ENCODE results near the gene SLC6A20. TPM values are rescaled to one million over a fixed set of nuclear protein-coding genes. Genes with fewer than 3 reads are reported as not detected.

Gene SLC6A20
- total RNA-seq, 1 donor from 2014 or later = 4.2 TPM

- no peak overlapping the region for H3K27ac ChIP-seq
- peaks cover 6% of the 10 kb centered on the region for H3K9me3 ChIP-seq
- no peak for TF ChIP-seq CTCF (IDR thresholded peaks at IDR 0.05)
- DNase-seq = no peak
- intact Hi-C loops (cut with DNase I) = no loop called here
- no peaks in the 10 kb centered on the region for H3K36me3 ChIP-seq
- peaks cover 46% of the 10 kb centered on the region for H3K27me3 ChIP-seq (ENCODE audit: low read depth)
- no peak overlapping the region for H3K4me3 ChIP-seq
- ATAC-seq = no peak
- H3K4me1 ChIP-seq = peaks cover 16% of the 10 kb centered on the region
Measured at GRCh38 chr3:45794177-45794560, 2.2 kb downstream of the SLC6A20 start.

GRCh38 chr3:45793482-45794176, 2.7 kb downstream of the SLC6A20 start:
- Histone ChIP-seq H3K4me3 (no peak overlapping the region), H3K27ac (no peak overlapping the region), H3K9me3 (peaks cover 11% of the 10 kb centered on the region), H3K4me1 (peaks cover 16% of the 10 kb centered on the region), H3K36me3 (no peaks in the 10 kb centered on the region), H3K27me3 (ENCODE audit: low read depth) (peaks cover 41% of the 10 kb centered on the region)
- DNase-seq (no peak), ATAC-seq (peak; percentile 23 to 57)
- TF ChIP-seq CTCF (IDR thresholded peaks at IDR 0.05) = no peak
- intact Hi-C loops (cut with DNase I) = no loop called here

GRCh38 chr3:45792516-45793172, 3.7 kb downstream of the SLC6A20 start:
- peaks cover 39% of the 10 kb centered on the region for H3K27me3 ChIP-seq (ENCODE audit: low read depth)
- H3K4me3 ChIP-seq = no peak overlapping the region
- peaks cover 16% of the 10 kb centered on the region for H3K4me1 ChIP-seq
- no peak for ATAC-seq
- H3K36me3 ChIP-seq = no peaks in the 10 kb centered on the region
- no peak for DNase-seq
- no peak overlapping the region for H3K27ac ChIP-seq
- intact Hi-C loops (cut with DNase I) = no loop called here
- TF ChIP-seq CTCF (IDR thresholded peaks at IDR 0.05) = no peak
- peaks cover 12% of the 10 kb centered on the region for H3K9me3 ChIP-seq

GRCh38 chr3:45792036-45792435, 4.3 kb downstream of the SLC6A20 start:
- intact Hi-C loops (cut with DNase I) = no loop called here

GRCh38 chr3:45790596-45790995, 5.7 kb downstream of the SLC6A20 start:
- intact Hi-C loops (cut with DNase I) = no loop called here
- Histone ChIP-seq H3K4me3 (no peak overlapping the region), H3K27me3 (ENCODE audit: low read depth) (peaks cover 22% of the 10 kb centered on the region), H3K27ac (no peak overlapping the region), H3K9me3 (peaks cover 12% of the 10 kb centered on the region), H3K36me3 (no peaks in the 10 kb centered on the region), H3K4me1 (peaks cover 4% of the 10 kb centered on the region)
- DNase-seq (no peak), ATAC-seq (no peak)
- no peak for TF ChIP-seq CTCF (IDR thresholded peaks at IDR 0.05)

More at GRCh38 chr3:45792036-45792435, 4.3 kb downstream of the SLC6A20 start:
- no peak for ATAC-seq
- Histone ChIP-seq H3K9me3 (peaks cover 12% of the 10 kb centered on the region), H3K4me3 (no peak overlapping the region), H3K27ac (no peak overlapping the region), H3K36me3 (no peaks in the 10 kb centered on the region), H3K4me1 (peaks cover 16% of the 10 kb centered on the region), H3K27me3 (ENCODE audit: low read depth) (peaks cover 36% of the 10 kb centered on the region)
- no peak for DNase-seq
- TF ChIP-seq CTCF (IDR thresholded peaks at IDR 0.05) = no peak
